HG02870 (cell line): ENCODE measurements around the gene KRT31.
"Not testable (repeated sequence)": the region's sequence is repeated elsewhere in the genome, so short reads cannot be mapped to it uniquely, and the experiment has no call there.

Source experiments
- ATAC-seq: cut with Tn5 transposase; IDR thresholded peaks from one replicate; pipeline ENCODE4 v1.9.1; 2021; ENCODE audit warnings: mild to moderate bottlenecking, moderate library complexity; ENCODE audit not compliant: unreplicated experiment

Gene KRT31

GRCh38 chr17:41347869-41348760, 49.3 kb downstream of the KRT31 start:
- no peak for ATAC-seq

GRCh38 chr17:41346421-41346820, 51.0 kb downstream of the KRT31 start:
- not testable (repeated sequence) for ATAC-seq

GRCh38 chr17:41345992-41346391, 51.4 kb downstream of the KRT31 start:
- no peak for ATAC-seq
